Activated CD4-positive, CD25-positive, alpha-beta regulatory T cell treated with anti-CD3 and anti-CD28 coated beads, Interleukin-2, amount 50 U/mL, for 24 hours (primary cell): ENCODE data around the gene ZBTB12.
"Not testable (repeated sequence)": the region's sequence is repeated elsewhere in the genome, so short reads cannot be mapped to it uniquely, and the experiment has no call there.

Experiments used
- ATAC-seq, 2 donors: fragments of 150-1000 bp; cut with Tn5 transposase; one replicate each; pipeline ENCODE4 v1.10.0; 2021; ENCODE audit warnings: mild to moderate bottlenecking in 1 of 2, moderate library complexity in 1 of 2

ZBTB12 gene

GRCh38 chr6:31901953-31902643, at the start of gene ZBTB12:
TSS of gene ZBTB12 (minus strand) at chr6:31902086. CDS start at chr6:31901305, 781 bp downstream.
- ATAC-seq, result peak; percentile 64 to 69

- ATAC-seq, result no peak
These were observed 48.2 kb upstream of the ZBTB12 start for GRCh38 chr6:31949926-31950548.

- no peak for ATAC-seq
These were observed 47.0 kb upstream of the ZBTB12 start for GRCh38 chr6:31948753-31949413.

GRCh38 chr6:31948306-31948705, 46.4 kb upstream of the ZBTB12 start:
- no peak for ATAC-seq

- ATAC-seq, result no peak
These were observed 46.0 kb upstream of the ZBTB12 start for GRCh38 chr6:31947864-31948263.

- no peak for ATAC-seq
These were observed 45.3 kb upstream of the ZBTB12 start for GRCh38 chr6:31947070-31947675.

- no peak for ATAC-seq
These were observed 44.5 kb upstream of the ZBTB12 start for GRCh38 chr6:31946370-31946885.

- peak in 1 of 2 donors; percentile 14 for ATAC-seq
These were observed 43.9 kb upstream of the ZBTB12 start, which contains the start of gene CFB for GRCh38 chr6:31945507-31946369. TSS of gene CFB (plus strand) at chr6:31946095. CDS start at chr6:31946222, 127 bp downstream.

- ATAC-seq, result no peak
These were observed 43.2 kb upstream of the ZBTB12 start for GRCh38 chr6:31945154-31945506.

- ATAC-seq, result no peak
These were observed 41.9 kb upstream of the ZBTB12 start for GRCh38 chr6:31943742-31944141.

- no peak for ATAC-seq
These were observed 38.4 kb upstream of the ZBTB12 start for GRCh38 chr6:31940256-31940664.

GRCh38 chr6:31935823-31936222, 33.9 kb upstream of the ZBTB12 start:
- no peak for ATAC-seq

GRCh38 chr6:31935021-31935420, 33.1 kb upstream of the ZBTB12 start:
- no peak for ATAC-seq

GRCh38 chr6:31933537-31933936, 31.7 kb upstream of the ZBTB12 start:
- ATAC-seq, result no peak

GRCh38 chr6:31932137-31932536, 30.3 kb upstream of the ZBTB12 start:
- ATAC-seq, result not testable (repeated sequence)

GRCh38 chr6:31930962-31931361, 29.1 kb upstream of the ZBTB12 start:
- no peak for ATAC-seq

GRCh38 chr6:31928672-31928939, 26.7 kb upstream of the ZBTB12 start:
- no peak for ATAC-seq

GRCh38 chr6:31927863-31928671, 26.2 kb upstream of the ZBTB12 start:
- no peak for ATAC-seq

GRCh38 chr6:31927242-31927862, 25.5 kb upstream of the ZBTB12 start, which contains the start of gene C2:
TSS of gene C2 (plus strand) at chr6:31927717. CDS start at chr6:31927753, 36 bp downstream.
- ATAC-seq, result no peak

GRCh38 chr6:31922942-31923341, 21.1 kb upstream of the ZBTB12 start:
- no peak for ATAC-seq

GRCh38 chr6:31920811-31921210, 18.9 kb upstream of the ZBTB12 start:
- ATAC-seq, result no peak
